ENCODE data around the gene GPN2.

DNA sequence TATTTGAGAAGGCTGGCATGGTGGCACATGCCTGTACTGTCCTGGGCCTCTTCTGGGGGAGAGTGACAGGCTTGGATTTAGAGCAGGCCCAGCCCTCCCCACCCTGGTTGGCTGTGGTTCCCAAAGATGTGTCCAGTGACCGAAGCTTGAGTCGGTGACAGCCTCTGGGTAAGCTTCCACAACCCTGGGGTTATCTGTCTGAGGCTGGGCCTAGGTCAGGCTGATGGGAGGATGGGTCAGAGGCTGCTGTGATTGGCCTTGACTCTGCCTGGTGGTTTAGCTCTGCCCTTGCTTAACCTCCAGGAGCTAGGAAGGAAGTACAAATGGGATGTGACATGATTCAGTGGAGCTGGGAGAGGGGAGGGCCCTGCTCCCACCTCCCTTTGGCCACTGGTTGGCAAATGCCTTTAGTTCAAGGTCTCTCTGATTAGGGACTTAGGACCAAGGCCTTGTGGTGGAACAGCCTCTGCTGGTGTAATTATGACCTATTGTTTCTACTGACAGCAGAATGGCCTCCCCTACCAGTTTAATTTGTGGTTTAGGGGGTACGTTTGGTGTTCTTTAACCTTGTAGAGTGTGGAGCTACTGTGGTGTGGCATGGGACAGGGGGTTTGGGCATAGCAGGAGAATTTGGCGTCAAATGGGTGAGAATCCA, 48.0 kb upstream of the GPN2 start:
- TF ChIP-seq, protein P1, sequence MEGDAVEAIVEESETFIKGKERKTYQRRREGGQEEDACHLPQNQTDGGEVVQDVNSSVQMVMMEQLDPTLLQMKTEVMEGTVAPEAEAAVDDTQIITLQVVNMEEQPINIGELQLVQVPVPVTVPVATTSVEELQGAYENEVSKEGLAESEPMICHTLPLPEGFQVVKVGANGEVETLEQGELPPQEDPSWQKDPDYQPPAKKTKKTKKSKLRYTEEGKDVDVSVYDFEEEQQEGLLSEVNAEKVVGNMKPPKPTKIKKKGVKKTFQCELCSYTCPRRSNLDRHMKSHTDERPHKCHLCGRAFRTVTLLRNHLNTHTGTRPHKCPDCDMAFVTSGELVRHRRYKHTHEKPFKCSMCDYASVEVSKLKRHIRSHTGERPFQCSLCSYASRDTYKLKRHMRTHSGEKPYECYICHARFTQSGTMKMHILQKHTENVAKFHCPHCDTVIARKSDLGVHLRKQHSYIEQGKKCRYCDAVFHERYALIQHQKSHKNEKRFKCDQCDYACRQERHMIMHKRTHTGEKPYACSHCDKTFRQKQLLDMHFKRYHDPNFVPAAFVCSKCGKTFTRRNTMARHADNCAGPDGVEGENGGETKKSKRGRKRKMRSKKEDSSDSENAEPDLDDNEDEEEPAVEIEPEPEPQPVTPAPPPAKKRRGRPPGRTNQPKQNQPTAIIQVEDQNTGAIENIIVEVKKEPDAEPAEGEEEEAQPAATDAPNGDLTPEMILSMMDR (IDR thresholded peaks at IDR 0.05; ENCODE audit: borderline replicate concordance, extremely low read depth, low read length, poor library complexity, severe bottlenecking) = no peak
- no peak for TF ChIP-seq EZH2 (IDR thresholded peaks at IDR 0.05; ENCODE audit: borderline replicate concordance, low read depth, low read length, severe bottlenecking)
